ENCODE results near the gene LGALS14. TPM values are rescaled to one million over a fixed set of nuclear protein-coding genes. Genes with fewer than 3 reads are reported as not detected.

LGALS14 gene
- polyA plus RNA-seq, 12 donors = 0.33 to 1.1 (median 0.49) TPM; not detected in 5

- DNase-seq = no peak
These were observed 41.4 kb downstream of the LGALS14 start for GRCh38 chr19:39745643-39746042.

- DNase-seq = no peak
These were observed 42.7 kb downstream of the LGALS14 start for GRCh38 chr19:39746836-39747529.

- DNase-seq = no peak
These were observed 45.7 kb downstream of the LGALS14 start for GRCh38 chr19:39749981-39750380.

- DNase-seq = no peak
These were observed 48.1 kb downstream of the LGALS14 start for GRCh38 chr19:39752390-39752789.

GRCh38 chr19:39752795-39753194, 48.5 kb downstream of the LGALS14 start:
- DNase-seq = no peak

- DNase-seq = no peak
These were observed 50.3 kb downstream of the LGALS14 start for GRCh38 chr19:39754544-39754943.

- DNase-seq = no peak
These were observed 50.7 kb downstream of the LGALS14 start for GRCh38 chr19:39754971-39755370.

Other genes with a start within 250 kb of the LGALS14 start
- 10 to 100 TPM in 11 of 12 donors, not detected in 1; 41.6 to 61.9 (median 46.0) TPM for gene TIMM50, start 223.6 kb upstream of the LGALS14 start, polyA plus RNA-seq (ENCODE audit: insufficient read length in 12 of 12)
- gene DLL3, start 205.5 kb upstream of the LGALS14 start, polyA plus RNA-seq (ENCODE audit: insufficient read length in 12 of 12) = under 1 TPM in 9 of 12 donors, not detected in 3; 0.08 to 0.25 (median 0.16) TPM
- gene SELENOV, start 189.3 kb upstream of the LGALS14 start, polyA plus RNA-seq (ENCODE audit: insufficient read length in 12 of 12) = under 1 TPM in 2 of 12 donors, not detected in 10; 0.17 to 0.33 TPM
- 1 to 10 TPM in 11 of 12 donors, not detected in 1; 2.0 to 9.7 (median 2.5) TPM for gene EID2B, start 171.6 kb upstream of the LGALS14 start, polyA plus RNA-seq (ENCODE audit: insufficient read length in 12 of 12)
- 10 to 100 TPM in 7 of 12 donors, 1 to 10 TPM in 4, not detected in 1; 7.5 to 20.2 (median 10.8) TPM for gene EID2, start 164.3 kb upstream of the LGALS14 start, polyA plus RNA-seq (ENCODE audit: insufficient read length in 12 of 12)
- gene LGALS13, start 102.0 kb upstream of the LGALS14 start, polyA plus RNA-seq (ENCODE audit: insufficient read length in 12 of 12) = under 1 TPM in 1 of 12 donors, not detected in 11; 0.33 TPM
- gene LGALS16, start 48.6 kb upstream of the LGALS14 start, polyA plus RNA-seq (ENCODE audit: insufficient read length in 12 of 12) = not detected
- gene CLC, start 33.5 kb downstream of the LGALS14 start, polyA plus RNA-seq (ENCODE audit: insufficient read length in 12 of 12) = 10 to 100 TPM in 1 of 12 donors, 1 to 10 TPM in 6, under 1 TPM in 2, not detected in 3; 0.77 to 15.0 (median 1.3) TPM
- not detected for gene LEUTX, start 74.4 kb downstream of the LGALS14 start, polyA plus RNA-seq (ENCODE audit: insufficient read length in 12 of 12)
- 10 to 100 TPM in 11 of 12 donors, not detected in 1; 30.2 to 72.9 (median 46.0) TPM for gene DYRK1B, start 129.7 kb downstream of the LGALS14 start, polyA plus RNA-seq (ENCODE audit: insufficient read length in 12 of 12)
- gene FBL, start 141.9 kb downstream of the LGALS14 start, polyA plus RNA-seq (ENCODE audit: insufficient read length in 12 of 12) = 100 to 1,000 TPM in 11 of 12 donors, not detected in 1; 213 to 300 (median 229) TPM
- gene FCGBP, start 230.2 kb downstream of the LGALS14 start, polyA plus RNA-seq (ENCODE audit: insufficient read length in 12 of 12) = 10 to 100 TPM in 2 of 12 donors, 1 to 10 TPM in 9, not detected in 1; 2.2 to 75.3 (median 4.8) TPM